GM18861 (cell line): ENCODE measurements around the gene MRPL51.
"Not testable (repeated sequence)": the region's sequence is repeated elsewhere in the genome, so short reads cannot be mapped to it uniquely, and the experiment has no call there.

ENCODE experiments used
- ATAC-seq: cut with Tn5 transposase; IDR thresholded peaks from one replicate; pipeline ENCODE4 v1.9.1; 2021; ENCODE audit not compliant: unreplicated experiment

Gene MRPL51

GRCh38 chr12:6532051-6532926 lies 39.2 kb upstream of the MRPL51 start:
- ATAC-seq = peak; percentile 25

- no peak for ATAC-seq
These were observed 37.7 kb upstream of the MRPL51 start for GRCh38 chr12:6530576-6531260.

- ATAC-seq = no peak
These were observed 36.3 kb upstream of the MRPL51 start for GRCh38 chr12:6529291-6529737.

GRCh38 chr12:6528539-6529235 lies 35.6 kb upstream of the MRPL51 start:
- no peak for ATAC-seq

- no peak for ATAC-seq
These were observed 34.6 kb upstream of the MRPL51 start for GRCh38 chr12:6527711-6528110.

- ATAC-seq = no peak
These were observed 33.9 kb upstream of the MRPL51 start for GRCh38 chr12:6526766-6527525.

GRCh38 chr12:6526201-6526600 lies 33.1 kb upstream of the MRPL51 start:
- ATAC-seq = no peak

- ATAC-seq = no peak
These were observed 31.6 kb upstream of the MRPL51 start for GRCh38 chr12:6524648-6525047.

- ATAC-seq = no peak
These were observed 30.6 kb upstream of the MRPL51 start for GRCh38 chr12:6523708-6524107.

- ATAC-seq = no peak
These were observed 29.1 kb upstream of the MRPL51 start for GRCh38 chr12:6522193-6522592.

- no peak for ATAC-seq
These were observed 27.1 kb upstream of the MRPL51 start for GRCh38 chr12:6520186-6520585.

- no peak for ATAC-seq
These were observed 15.0 kb upstream of the MRPL51 start for GRCh38 chr12:6508087-6508486.

- ATAC-seq = no peak
These were observed 14.3 kb upstream of the MRPL51 start for GRCh38 chr12:6507102-6507998.

- ATAC-seq = no peak
These were observed 7.4 kb upstream of the MRPL51 start for GRCh38 chr12:6500466-6500865.

GRCh38 chr12:6497291-6497690 lies 4.2 kb upstream of the MRPL51 start:
- not testable (repeated sequence) for ATAC-seq

GRCh38 chr12:6494968-6495367 lies 1.9 kb upstream of the MRPL51 start:
- no peak for ATAC-seq

- ATAC-seq = peak; percentile 23
These were observed 1.2 kb upstream of the MRPL51 start for GRCh38 chr12:6494258-6494743.

GRCh38 chr12:6493497-6494257 lies 615 bp upstream of the MRPL51 start, which contains the start of gene NCAPD2:
NCAPD2 (plus strand) TSS chr12:6494102; CDS start chr12:6495099, 997 bp downstream.
- peak; percentile 81 for ATAC-seq

- ATAC-seq = not testable (repeated sequence)
These were observed 2.4 kb downstream of the MRPL51 start for GRCh38 chr12:6490673-6491072.
